Nephron progenitor cell (in vitro differentiated cells): Measurements from ENCODE around the gene HS3ST5.

Source experiments
- DNase-seq: peaks from one replicate; pipeline ENCODE4 v3.0.0; 2021
- H3K27ac Mint-ChIP-seq: 2 replicates; pipeline ENCODE4 v1.8.0; 2021; ENCODE audit warnings: mild to moderate bottlenecking, moderate library complexity, mixed read lengths
- H3K27me3 Mint-ChIP-seq: 2 replicates; pipeline ENCODE4 v1.8.0; 2021; ENCODE audit warnings: mild to moderate bottlenecking, low read depth, mixed read lengths; ENCODE audit not compliant: poor library complexity
- H3K36me3 Mint-ChIP-seq: 2 replicates; pipeline ENCODE4 v1.8.0; 2021; ENCODE audit warnings: low read depth, mixed read lengths
- H3K4me1 Mint-ChIP-seq: 2 replicates; pipeline ENCODE4 v1.8.0; 2021; ENCODE audit warnings: mixed read lengths
- H3K4me3 Mint-ChIP-seq: 2 replicates; pipeline ENCODE4 v1.8.0; 2021; ENCODE audit warnings: mild to moderate bottlenecking, moderate library complexity, mixed read lengths
- H3K9me3 Mint-ChIP-seq: 2 replicates; pipeline ENCODE4 v1.8.0; 2021; ENCODE audit warnings: mild to moderate bottlenecking, moderate library complexity, mixed read lengths
- CTCF ChIP-seq: fragments of 200-600 bp; sonication (generic); IDR thresholded peaks from 2 replicates; pipeline ENCODE4 v1.5.0; 2021; ENCODE audit warnings: antibody characterized with exemption

The HS3ST5 gene

GRCh38 chr6:114179411-114179810, 163.4 kb downstream of the HS3ST5 start:
- Mint-ChIP-seq H3K36me3 (no peaks in the 10 kb centered on the region), H3K9me3 (no peaks in the 10 kb centered on the region), H3K27ac (no peak overlapping the region), H3K27me3 (peaks cover 7% of the 10 kb centered on the region), H3K4me1 (no peaks in the 10 kb centered on the region), H3K4me3 (no peak overlapping the region)
- TF ChIP-seq CTCF, result no peak
- no peak for DNase-seq

- Mint-ChIP-seq H3K9me3 (no peaks in the 10 kb centered on the region), H3K36me3 (no peaks in the 10 kb centered on the region), H3K27ac (peak overlapping the region; percentile 44), H3K27me3 (peaks cover 7% of the 10 kb centered on the region), H3K4me1 (no peaks in the 10 kb centered on the region), H3K4me3 (no peak overlapping the region)
- TF ChIP-seq CTCF, result no peak
- DNase-seq, result no peak
Observed at GRCh38 chr6:114176726-114177125, 166.1 kb downstream of the HS3ST5 start.

GRCh38 chr6:114172576-114173260, 170.1 kb downstream of the HS3ST5 start:
- no peak overlapping the region for H3K27ac Mint-ChIP-seq
- H3K9me3 Mint-ChIP-seq, result no peaks in the 10 kb centered on the region
- no peak for DNase-seq
- H3K4me3 Mint-ChIP-seq, result no peak overlapping the region
- peaks cover 6% of the 10 kb centered on the region for H3K27me3 Mint-ChIP-seq
- no peaks in the 10 kb centered on the region for H3K36me3 Mint-ChIP-seq
- H3K4me1 Mint-ChIP-seq, result peaks cover 22% of the 10 kb centered on the region
- TF ChIP-seq CTCF, result no peak

GRCh38 chr6:114171473-114171872, 171.3 kb downstream of the HS3ST5 start:
- Mint-ChIP-seq H3K9me3 (no peaks in the 10 kb centered on the region), H3K27me3 (peaks cover 6% of the 10 kb centered on the region), H3K4me1 (peaks cover 26% of the 10 kb centered on the region), H3K27ac (no peak overlapping the region), H3K4me3 (no peak overlapping the region), H3K36me3 (no peaks in the 10 kb centered on the region)
- DNase-seq, result no peak
- TF ChIP-seq CTCF, result no peak

GRCh38 chr6:114170958-114171387, 171.8 kb downstream of the HS3ST5 start:
- no peak overlapping the region for H3K27ac Mint-ChIP-seq
- no peak overlapping the region for H3K4me3 Mint-ChIP-seq

More at GRCh38 chr6:114170958-114171387, 171.8 kb downstream of the HS3ST5 start:
- Mint-ChIP-seq H3K9me3 (no peaks in the 10 kb centered on the region), H3K4me1 (peaks cover 26% of the 10 kb centered on the region), H3K36me3 (no peaks in the 10 kb centered on the region), H3K27me3 (peaks cover 6% of the 10 kb centered on the region)
- DNase-seq, result no peak
- TF ChIP-seq CTCF, result no peak
